ENCODE measurements around the gene CACHD1. TPM values are rescaled to one million over a fixed set of nuclear protein-coding genes. Genes with fewer than 3 reads are reported as not detected.

Gene CACHD1
- total RNA-seq, 1 donor, result 7.3 TPM

DNA sequence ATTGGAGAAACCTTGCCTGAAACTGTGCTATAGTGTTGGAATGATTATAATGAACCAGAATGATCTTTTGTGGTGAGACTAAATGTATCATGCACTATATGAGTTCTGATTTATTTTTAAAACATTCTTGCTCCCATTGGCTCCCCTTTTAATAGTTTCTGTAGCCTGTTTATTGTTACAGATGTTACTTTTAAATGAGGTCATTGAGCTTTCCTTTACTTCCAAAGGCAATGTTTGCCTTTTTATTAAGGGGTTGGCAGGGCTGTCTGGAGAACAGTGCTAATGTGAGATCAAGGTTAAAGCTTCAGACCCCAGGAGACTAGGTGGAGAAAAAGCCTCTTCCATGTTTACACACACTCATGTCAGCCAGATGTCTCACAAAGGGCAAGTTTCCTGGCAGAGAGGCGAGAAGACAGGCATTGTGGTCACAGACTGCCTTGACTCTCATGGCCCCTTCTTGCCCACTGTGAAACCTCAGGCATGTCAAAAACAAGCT lies 154.3 kb downstream of the CACHD1 start:
- no peak overlapping the region for H3K4me3 ChIP-seq (ENCODE audit: low read depth, low read length)
- DNase-seq (ENCODE audit: low read depth), result peak; percentile 48
- TF ChIP-seq, protein P1, sequence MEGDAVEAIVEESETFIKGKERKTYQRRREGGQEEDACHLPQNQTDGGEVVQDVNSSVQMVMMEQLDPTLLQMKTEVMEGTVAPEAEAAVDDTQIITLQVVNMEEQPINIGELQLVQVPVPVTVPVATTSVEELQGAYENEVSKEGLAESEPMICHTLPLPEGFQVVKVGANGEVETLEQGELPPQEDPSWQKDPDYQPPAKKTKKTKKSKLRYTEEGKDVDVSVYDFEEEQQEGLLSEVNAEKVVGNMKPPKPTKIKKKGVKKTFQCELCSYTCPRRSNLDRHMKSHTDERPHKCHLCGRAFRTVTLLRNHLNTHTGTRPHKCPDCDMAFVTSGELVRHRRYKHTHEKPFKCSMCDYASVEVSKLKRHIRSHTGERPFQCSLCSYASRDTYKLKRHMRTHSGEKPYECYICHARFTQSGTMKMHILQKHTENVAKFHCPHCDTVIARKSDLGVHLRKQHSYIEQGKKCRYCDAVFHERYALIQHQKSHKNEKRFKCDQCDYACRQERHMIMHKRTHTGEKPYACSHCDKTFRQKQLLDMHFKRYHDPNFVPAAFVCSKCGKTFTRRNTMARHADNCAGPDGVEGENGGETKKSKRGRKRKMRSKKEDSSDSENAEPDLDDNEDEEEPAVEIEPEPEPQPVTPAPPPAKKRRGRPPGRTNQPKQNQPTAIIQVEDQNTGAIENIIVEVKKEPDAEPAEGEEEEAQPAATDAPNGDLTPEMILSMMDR (IDR thresholded peaks at IDR 0.05; ENCODE audit: insufficient read depth, low read length), result no peak

DNA sequence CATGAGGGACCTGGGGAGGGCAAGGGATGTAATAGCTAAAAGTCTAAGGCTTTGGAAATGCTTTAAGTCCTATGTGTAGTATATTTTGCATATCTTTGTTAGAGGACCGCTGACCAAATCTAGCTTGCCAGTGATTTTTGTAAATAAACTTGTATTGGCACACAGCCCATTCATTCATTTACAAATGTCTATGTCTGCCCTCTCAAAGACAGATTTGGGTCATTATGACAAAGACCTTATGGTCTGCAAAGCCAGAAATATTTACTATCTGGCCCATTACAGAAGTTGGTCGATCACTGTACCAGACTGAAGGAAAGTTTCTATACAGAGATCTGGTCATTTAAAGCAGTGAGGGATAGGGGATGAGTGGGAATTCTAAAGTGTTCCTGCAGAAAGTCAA lies 154.9 kb downstream of the CACHD1 start:
- TF ChIP-seq, protein P1 (IDR thresholded peaks at IDR 0.05; ENCODE audit: insufficient read depth, low read length), result no peak
- DNase-seq (ENCODE audit: low read depth), result peak; percentile 16
- no peak overlapping the region for H3K4me3 ChIP-seq (ENCODE audit: low read depth, low read length)

DNA sequence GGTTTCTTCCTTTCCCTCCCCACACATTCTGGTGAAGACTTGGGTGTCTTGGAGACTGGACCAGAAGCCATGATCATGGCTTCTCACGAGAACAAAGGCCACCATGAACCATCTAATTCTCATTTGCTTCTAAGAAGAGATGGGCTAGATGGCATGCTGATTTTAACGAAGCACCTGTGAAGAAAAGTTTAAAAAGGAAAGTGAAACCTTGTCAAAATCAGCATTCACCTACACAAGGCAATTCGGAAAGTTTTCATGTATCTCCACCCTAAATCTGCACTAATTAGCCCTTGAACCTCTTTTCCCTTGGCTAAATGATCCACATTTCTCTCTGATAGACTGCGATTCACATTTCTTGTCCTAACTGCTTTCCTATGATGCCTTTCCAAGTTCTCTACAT lies 160.7 kb downstream of the CACHD1 start:
- DNase-seq (ENCODE audit: low read depth), result no peak
- TF ChIP-seq, protein P1 (IDR thresholded peaks at IDR 0.05; ENCODE audit: insufficient read depth, low read length), result no peak
- no peak overlapping the region for H3K4me3 ChIP-seq (ENCODE audit: low read depth, low read length)

DNA sequence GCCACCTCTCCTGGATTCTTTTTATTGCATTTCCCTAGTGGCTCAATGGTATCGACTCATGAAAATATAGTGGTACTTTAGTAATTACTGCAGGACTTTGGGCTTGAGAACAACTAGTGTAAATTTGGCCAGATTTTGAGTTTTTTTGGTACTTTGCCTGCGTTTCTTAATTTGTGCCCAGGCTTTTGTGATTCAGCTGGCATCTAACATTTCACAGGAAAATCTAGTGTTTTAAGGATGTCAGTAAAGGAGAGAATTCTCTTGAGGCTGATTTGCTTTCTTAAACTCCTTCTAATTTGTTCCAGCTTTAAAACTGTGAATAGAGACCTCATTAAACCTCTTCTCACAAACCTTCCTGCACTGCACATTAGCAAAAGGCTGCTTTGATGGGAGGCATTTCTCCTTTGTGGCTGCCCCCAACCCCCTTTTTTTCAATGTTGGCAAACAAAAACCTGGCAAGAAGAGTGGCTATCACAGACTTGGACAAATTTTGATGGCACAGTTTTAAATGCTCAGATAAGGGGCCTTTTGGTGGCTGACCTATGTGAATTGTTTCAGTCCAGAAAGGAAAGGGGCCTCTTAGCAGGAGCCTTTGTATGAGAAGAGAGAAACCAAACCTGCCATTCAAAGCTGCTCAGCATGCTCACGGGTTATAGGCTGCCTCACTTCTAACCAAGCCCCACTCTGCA lies 161.6 kb downstream of the CACHD1 start:
- TF ChIP-seq, protein P1 (IDR thresholded peaks at IDR 0.05; ENCODE audit: insufficient read depth, low read length), result no peak
- no peak overlapping the region for H3K4me3 ChIP-seq (ENCODE audit: low read depth, low read length)
- no peak for DNase-seq (ENCODE audit: low read depth)

DNA sequence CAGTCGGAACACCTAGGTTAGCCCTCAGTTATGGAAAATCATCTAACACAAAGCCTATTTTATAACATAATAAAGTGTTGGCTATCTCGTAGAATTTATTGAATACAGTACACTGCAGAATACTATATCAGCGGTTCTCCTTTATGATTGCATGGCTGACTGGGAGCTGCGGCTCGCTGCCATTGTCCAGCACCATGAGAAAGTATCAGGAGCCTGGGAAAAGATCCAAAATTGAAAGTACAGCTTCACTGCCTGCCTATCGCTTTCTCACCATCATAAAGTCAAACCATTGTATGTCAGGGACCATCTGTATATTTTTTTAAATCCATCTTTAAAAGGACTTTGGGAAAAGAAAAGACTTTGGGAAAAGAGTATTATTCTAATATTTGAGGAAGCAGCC lies 163.0 kb downstream of the CACHD1 start:
- DNase-seq (ENCODE audit: low read depth), result no peak
- H3K4me3 ChIP-seq (ENCODE audit: low read depth, low read length), result no peak overlapping the region
- TF ChIP-seq, protein P1 (IDR thresholded peaks at IDR 0.05; ENCODE audit: insufficient read depth, low read length), result no peak

DNA sequence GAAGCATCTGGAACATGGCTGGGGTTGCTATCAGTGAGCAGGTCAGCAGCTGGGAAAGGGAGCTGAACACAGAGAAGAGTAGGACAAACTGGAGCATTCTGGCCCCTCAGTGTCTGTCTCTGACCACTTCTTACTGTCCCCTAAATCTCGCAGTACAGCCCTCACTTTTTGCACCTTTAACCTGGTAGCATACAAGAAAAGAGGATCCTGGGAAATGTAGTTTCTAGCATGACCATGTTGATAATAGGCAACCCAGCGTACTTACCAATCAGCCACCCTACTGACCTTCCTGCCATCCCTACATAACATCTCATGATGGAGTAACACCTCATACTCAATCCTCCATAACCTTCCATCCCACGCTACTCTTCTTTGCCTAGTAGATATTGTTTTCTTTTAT lies 175.8 kb downstream of the CACHD1 start:
- TF ChIP-seq, protein P1 (IDR thresholded peaks at IDR 0.05; ENCODE audit: insufficient read depth, low read length), result no peak
- no peak for DNase-seq (ENCODE audit: low read depth)
- H3K4me3 ChIP-seq (ENCODE audit: low read depth, low read length), result no peak overlapping the region

DNA sequence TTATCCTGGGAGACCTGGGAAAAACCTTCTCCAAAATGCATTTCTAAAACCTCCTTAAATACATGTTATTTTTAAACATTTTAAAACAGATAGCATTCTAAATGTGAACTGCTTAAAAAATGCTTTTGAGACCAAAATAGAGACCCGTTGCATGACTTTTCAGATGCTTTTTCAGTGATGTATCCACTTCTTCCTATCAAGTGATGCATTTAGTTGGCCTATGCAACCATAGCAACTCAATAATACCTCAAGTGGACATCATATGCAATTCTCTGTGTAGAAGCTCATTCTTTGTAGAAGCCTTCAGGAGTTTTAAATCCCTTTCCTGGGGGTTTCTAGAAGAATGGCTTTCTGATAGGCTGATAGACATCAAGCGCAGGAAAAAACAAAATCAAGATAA lies 180.5 kb downstream of the CACHD1 start:
- no peak overlapping the region for H3K4me3 ChIP-seq (ENCODE audit: low read depth, low read length)
- DNase-seq (ENCODE audit: low read depth), result no peak
- TF ChIP-seq, protein P1 (IDR thresholded peaks at IDR 0.05; ENCODE audit: insufficient read depth, low read length), result no peak

Data from fibroblast of the aortic adventitia (primary cell).